Upper lobe of left lung (tissue), 4 donors: Measurements from ENCODE around the gene GNAO1.

Experiments used
- POLR2AphosphoS5 ChIP-seq, 2 donors: sonication (generic); formaldehyde crosslinking; IDR thresholded peaks; one replicate each; pipeline ENCODE4 v1.5.1; 2017; ENCODE audit warnings: antibody characterized with exemption in 2 of 2
- TF ChIP-seq, protein P1 (sequence below), 6 experiments: fragments of 450-650 bp in 4 of 6; fragments of 200-600 bp in 2 of 6; sonication (generic) in 2 of 6; IDR thresholded peaks; one replicate each; pipeline ENCODE4 v1.5.1; 2016 to 2019; ENCODE audit warnings: antibody characterized with exemption in 6 of 6

DNA sequence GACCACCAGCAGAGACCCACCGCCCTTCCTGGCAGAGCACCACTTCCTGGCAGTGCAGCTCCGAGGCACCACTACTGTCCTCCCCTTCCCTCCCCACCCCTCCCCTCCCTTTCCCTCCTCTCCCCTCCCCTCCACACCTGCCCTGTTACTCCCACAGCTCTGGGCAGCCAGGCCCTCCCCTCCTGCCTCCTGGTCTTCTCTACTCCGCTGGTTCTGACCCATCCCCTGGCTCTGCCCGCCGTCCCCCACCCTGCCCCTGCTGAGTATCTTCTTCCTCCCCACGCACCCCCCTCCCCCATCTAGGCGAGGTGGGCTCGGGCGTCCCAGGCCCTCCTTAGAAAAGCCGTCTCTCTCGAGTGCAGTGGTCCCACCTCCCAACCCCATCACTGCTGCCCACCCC is 156.4 kb downstream of the GNAO1 start:
- TF ChIP-seq, protein P1, sequence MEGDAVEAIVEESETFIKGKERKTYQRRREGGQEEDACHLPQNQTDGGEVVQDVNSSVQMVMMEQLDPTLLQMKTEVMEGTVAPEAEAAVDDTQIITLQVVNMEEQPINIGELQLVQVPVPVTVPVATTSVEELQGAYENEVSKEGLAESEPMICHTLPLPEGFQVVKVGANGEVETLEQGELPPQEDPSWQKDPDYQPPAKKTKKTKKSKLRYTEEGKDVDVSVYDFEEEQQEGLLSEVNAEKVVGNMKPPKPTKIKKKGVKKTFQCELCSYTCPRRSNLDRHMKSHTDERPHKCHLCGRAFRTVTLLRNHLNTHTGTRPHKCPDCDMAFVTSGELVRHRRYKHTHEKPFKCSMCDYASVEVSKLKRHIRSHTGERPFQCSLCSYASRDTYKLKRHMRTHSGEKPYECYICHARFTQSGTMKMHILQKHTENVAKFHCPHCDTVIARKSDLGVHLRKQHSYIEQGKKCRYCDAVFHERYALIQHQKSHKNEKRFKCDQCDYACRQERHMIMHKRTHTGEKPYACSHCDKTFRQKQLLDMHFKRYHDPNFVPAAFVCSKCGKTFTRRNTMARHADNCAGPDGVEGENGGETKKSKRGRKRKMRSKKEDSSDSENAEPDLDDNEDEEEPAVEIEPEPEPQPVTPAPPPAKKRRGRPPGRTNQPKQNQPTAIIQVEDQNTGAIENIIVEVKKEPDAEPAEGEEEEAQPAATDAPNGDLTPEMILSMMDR (IDR thresholded peaks at IDR 0.05), result no peak
- TF ChIP-seq POLR2AphosphoS5 (IDR thresholded peaks at IDR 0.05), result no peak
